ENCODE data around the gene UGP2. TPM values are rescaled to one million over a fixed set of nuclear protein-coding genes. Genes with fewer than 3 reads are reported as not detected.

The UGP2 gene
- total RNA-seq, 1 experiment from 2014 or later, result 89.5 TPM

- Histone ChIP-seq H3K27ac (peak overlapping the region; percentile 85), H3K36me3 (ENCODE audit: low read depth) (no peaks in the 10 kb centered on the region; the same call in 1 of the 2 replicates), H3K79me2 (ENCODE audit: low read depth) (peaks cover 56% of the 10 kb centered on the region), H3K4me2 (peak overlapping the region; percentile 92), H3K9me3 (ENCODE audit: insufficient read depth, low read depth) (no peaks in the 10 kb centered on the region; the same call in 1 of the 2 replicates), H2AFZ (peak overlapping the region; percentile 94), H3K4me1 (replicated peaks; ENCODE audit: insufficient read depth) (peaks cover 25% of the 10 kb centered on the region), H3F3A (ENCODE audit: insufficient read depth, low read depth) (peaks cover 18% of the 10 kb centered on the region), H3K9me2 (ENCODE audit: insufficient read depth) (no peaks in the 10 kb centered on the region), H3K4me3 (peak overlapping the region; percentile 90), H4K20me1 (ENCODE audit: insufficient read depth) (no peaks in the 10 kb centered on the region; the same call in 1 of the 2 replicates), H3K27me3 (ENCODE audit: insufficient read depth, low read depth) (no peaks in the 10 kb centered on the region)
- TSS peak; percentile 69 for BruUV-seq (replicated peaks)
- DNase-seq, result peak; percentile 31 to 71
- ChIA-PET CTCF (interaction anchor here (0.9 to 1.3 kb wide), 5 partner anchors 7 to 1327 kb away, joined by 3 to 7 read pairs (median 3); partner anchors contain the start of gene MDH1), POLR2A (ENCODE audit: unreplicated experiment) (interaction anchor here (0.6 to 0.7 kb wide), 10 partner anchors 14 to 813 kb away, joined by 3 to 18 read pairs (median 4); partner anchors contain the start of genes MDH1 and WDPCP)
- no peak for TF ChIP-seq EZH2 (IDR thresholded peaks at IDR 0.05; ENCODE audit: low read depth)
- TF ChIP-seq CTCF (conservative IDR thresholded peaks at IDR 0.05), result no peak
- intact Hi-C loops (cut with micrococcal nuclease; ENCODE audit: unreplicated experiment), result loop anchor here (10.0 kb wide), 1 partner anchor 432 kb away; no protein-coding TSS in a partner anchor
Measured at GRCh38 chr2:63842149-63843061, 709 bp downstream of the UGP2 start.

GRCh38 chr2:63843093-63843492 is 1.4 kb downstream of the UGP2 start:
- CTCF ChIA-PET, result interaction anchor here (1.3 kb wide), 1 partner anchor 18 kb away, joined by 7 read pairs; no protein-coding TSS in a partner anchor
- H3K27ac ChIP-seq, result peak overlapping the region; percentile 85

More at GRCh38 chr2:63843093-63843492, 1.4 kb downstream of the UGP2 start:
- H3K4me3 ChIP-seq, result peak overlapping the region; percentile 90
- intact Hi-C loops (cut with micrococcal nuclease; ENCODE audit: unreplicated experiment), result loop anchor here (10.0 kb wide), 1 partner anchor 432 kb away; no protein-coding TSS in a partner anchor
- peaks cover 18% of the 10 kb centered on the region for H3F3A ChIP-seq (ENCODE audit: insufficient read depth, low read depth)
- no TSS peak for BruUV-seq (replicated peaks)
- POLR2A ChIA-PET (ENCODE audit: unreplicated experiment), result interaction anchor here (0.6 to 0.7 kb wide), 5 partner anchors 14 to 812 kb away, joined by 3 to 5 read pairs (median 4); partner anchors contain the start of genes MDH1 and WDPCP
- H3K4me1 ChIP-seq (replicated peaks; ENCODE audit: insufficient read depth), result peaks cover 25% of the 10 kb centered on the region
- H4K20me1 ChIP-seq (ENCODE audit: insufficient read depth), result no peaks in the 10 kb centered on the region; the same call in 1 of the 2 replicates
- H3K9me2 ChIP-seq (ENCODE audit: insufficient read depth), result no peaks in the 10 kb centered on the region
- no peaks in the 10 kb centered on the region; the same call in 1 of the 2 replicates for H3K36me3 ChIP-seq (ENCODE audit: low read depth)
- no peak for DNase-seq
- peak overlapping the region; percentile 92 for H3K4me2 ChIP-seq
- TF ChIP-seq EZH2 (IDR thresholded peaks at IDR 0.05; ENCODE audit: low read depth) (no peak), CTCF (conservative IDR thresholded peaks at IDR 0.05) (no peak)
- H3K9me3 ChIP-seq (ENCODE audit: insufficient read depth, low read depth), result no peaks in the 10 kb centered on the region; the same call in 1 of the 2 replicates
- peaks cover 62% of the 10 kb centered on the region for H3K79me2 ChIP-seq (ENCODE audit: low read depth)
- H3K27me3 ChIP-seq (ENCODE audit: insufficient read depth, low read depth), result no peaks in the 10 kb centered on the region
- peak overlapping the region; percentile 94; the same call in 1 of the 2 replicates for H2AFZ ChIP-seq
